DND-41 (cell line): ENCODE measurements around the gene NOTCH2.

Source experiments
- ATAC-seq: fragments of 200-7000 bp; cut with Tn5 transposase; 3 replicates; pipeline ENCODE4 v1.9.1; 2021; ENCODE audit warnings: low read depth; ENCODE audit not compliant: insufficient read depth
- DNase-seq: peaks from one replicate; pipeline ENCODE4 v3.0.0-alpha.2; 2020
- H2AFZ ChIP-seq: 2 replicates; pipeline ENCODE4 v1.6.0; 2012; ENCODE audit warnings: low read depth, low read length
- H3K27ac ChIP-seq: 2 replicates; pipeline ENCODE4 v1.5.1; 2012; ENCODE audit warnings: low read length, inconsistent platforms
- H3K27me3 ChIP-seq: fragments of 200-600 bp; sonication (generic); 2 replicates; pipeline ENCODE4 v1.6.0; 2012; ENCODE audit warnings: low read length, mild to moderate bottlenecking, inconsistent platforms; ENCODE audit not compliant: insufficient read depth, poor library complexity
- H3K36me3 ChIP-seq: 2 replicates; pipeline ENCODE4 v1.5.1; 2012; ENCODE audit warnings: low read length, inconsistent platforms; ENCODE audit not compliant: insufficient read depth
- H3K4me1 ChIP-seq: 2 replicates; pipeline ENCODE4 v1.5.1; 2012; ENCODE audit warnings: mild to moderate bottlenecking, low read length; ENCODE audit not compliant: insufficient read depth
- H3K4me2 ChIP-seq: 2 replicates; pipeline ENCODE4 v1.6.0; 2012; ENCODE audit warnings: mild to moderate bottlenecking, moderate library complexity, low read length, inconsistent platforms; ENCODE audit not compliant: insufficient read depth
- H3K4me3 ChIP-seq, 2 experiments: fragments of 200-600 bp in 1 of 2; shearing (Covaris generic) in 1 of 2; 2 replicates each; pipeline ENCODE4 v1.5.1; 2012 to 2016; ENCODE audit warnings: inconsistent platforms in 2 of 2, low read length in 2 of 2, mild to moderate bottlenecking in 2 of 2, low read depth in 1 of 2, moderate library complexity in 1 of 2
- H3K79me2 ChIP-seq: 2 replicates; pipeline ENCODE4 v1.6.0; 2012; ENCODE audit warnings: low read length, inconsistent platforms; ENCODE audit not compliant: insufficient read depth
- H3K9ac ChIP-seq: 2 replicates; pipeline ENCODE4 v1.6.0; 2012; ENCODE audit warnings: low read depth, mild to moderate bottlenecking, inconsistent platforms, low read length, moderate library complexity
- H3K9me3 ChIP-seq: 2 replicates; pipeline ENCODE4 v1.5.1; 2012; ENCODE audit warnings: low read length, moderate library complexity, mild to moderate bottlenecking, inconsistent platforms; ENCODE audit not compliant: insufficient read depth, severe bottlenecking
- H4K20me1 ChIP-seq: 2 replicates; pipeline ENCODE4 v1.6.0; 2012; ENCODE audit warnings: low read length; ENCODE audit not compliant: insufficient read depth
- CTCF ChIP-seq: IDR thresholded peaks from 2 replicates; pipeline ENCODE4 v1.5.1; 2012; ENCODE audit warnings: borderline replicate concordance, low read length, moderate library complexity, mild to moderate bottlenecking; ENCODE audit not compliant: poor library complexity, severe bottlenecking; ENCODE audit errors: extremely low read depth
- EZH2 ChIP-seq: IDR thresholded peaks from 3 replicates; pipeline ENCODE4 v1.6.1; 2012; ENCODE audit warnings: borderline replicate concordance, low read depth, mild to moderate bottlenecking, moderate library complexity, low read length, inconsistent platforms; ENCODE audit not compliant: severe bottlenecking

Gene NOTCH2

GRCh38 chr1:119871881-119872280, 197.6 kb downstream of the NOTCH2 start:
- Histone ChIP-seq H3K36me3 (no peaks in the 10 kb centered on the region), H3K27ac (no peak overlapping the region), H3K4me1 (peaks cover 9% of the 10 kb centered on the region), H3K27me3 (no peaks in the 10 kb centered on the region), H3K4me2 (no peak overlapping the region), H3K9me3 (no peaks in the 10 kb centered on the region), H3K4me3 (no peak overlapping the region), H3K9ac (no peak overlapping the region), H2AFZ (peak overlapping the region; percentile 90; the same call in 1 of the 2 replicates), H3K79me2 (no peaks in the 10 kb centered on the region), H4K20me1 (no peaks in the 10 kb centered on the region)
- DNase-seq (no peak), ATAC-seq (no peak)
- TF ChIP-seq CTCF (no peak), EZH2 (no peak)

DNA sequence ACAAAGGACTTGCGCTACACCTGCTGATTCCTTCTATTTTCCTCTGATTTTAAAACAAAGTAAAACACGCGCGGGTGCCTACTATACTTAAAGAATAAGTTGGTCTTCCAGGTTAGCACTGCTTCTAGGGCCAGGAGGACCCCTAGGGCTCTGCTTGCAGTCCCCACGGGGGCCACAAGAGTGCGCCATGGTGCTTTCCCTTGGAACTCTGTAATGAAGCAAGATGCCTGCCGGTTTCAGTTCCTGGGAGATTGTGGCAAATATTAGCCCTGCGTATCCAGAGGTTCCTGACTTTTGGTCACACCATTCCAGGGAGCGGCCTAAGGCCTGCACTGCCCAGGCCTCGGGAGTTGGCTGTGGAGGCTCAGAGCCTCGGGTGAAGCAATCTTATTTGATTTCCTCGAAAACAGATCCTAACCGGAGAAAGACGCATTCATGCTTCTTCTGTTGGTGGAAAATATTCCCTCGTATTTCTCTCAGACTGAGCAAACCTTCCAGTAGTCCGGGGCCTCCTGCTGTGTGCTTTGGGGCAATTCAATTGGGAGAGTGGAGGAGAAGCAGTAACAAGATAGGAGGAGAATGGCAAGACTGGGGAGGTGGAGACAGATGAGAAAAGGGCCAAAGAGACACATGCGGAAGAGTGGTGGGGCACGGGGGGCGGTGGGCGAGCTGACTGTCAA, 198.4 kb downstream of the NOTCH2 start:
- Histone ChIP-seq H3K27ac (peak overlapping the region; percentile 72), H3K4me3 (peak overlapping the region in 1 of 2 experiments; percentile 50; a peak in 2 of 4 replicates)
- TF ChIP-seq EZH2 = no peak
- peak; percentile 99 for TF ChIP-seq CTCF

GRCh38 chr1:119869995-119870394, 199.5 kb downstream of the NOTCH2 start:
- H3K9me3 ChIP-seq = no peaks in the 10 kb centered on the region
- DNase-seq (no peak), ATAC-seq (no peak)
- H3K9ac ChIP-seq = no peak overlapping the region
- no peaks in the 10 kb centered on the region for H3K27me3 ChIP-seq
- TF ChIP-seq CTCF (no peak), EZH2 (no peak)
- no peak overlapping the region for H2AFZ ChIP-seq
- H4K20me1 ChIP-seq = no peaks in the 10 kb centered on the region
- peaks cover 9% of the 10 kb centered on the region for H3K4me1 ChIP-seq
- no peaks in the 10 kb centered on the region for H3K79me2 ChIP-seq
- no peaks in the 10 kb centered on the region for H3K36me3 ChIP-seq
- no peak overlapping the region for H3K27ac ChIP-seq
- H3K4me3 ChIP-seq = no peak overlapping the region
- H3K4me2 ChIP-seq = no peak overlapping the region

More for the DNA sequence above, 198.4 kb downstream of the NOTCH2 start:
- ATAC-seq (peak; percentile 97), DNase-seq (peak; percentile 92)
- Histone ChIP-seq H3K27me3 (no peaks in the 10 kb centered on the region), H3K4me2 (peak overlapping the region; percentile 65), H3K9me3 (no peaks in the 10 kb centered on the region), H3K4me1 (peaks cover 9% of the 10 kb centered on the region), H4K20me1 (no peaks in the 10 kb centered on the region), H3K9ac (peak overlapping the region; percentile 52), H3K36me3 (no peaks in the 10 kb centered on the region), H3K79me2 (no peaks in the 10 kb centered on the region), H2AFZ (peak overlapping the region; percentile 90)
